HEK293T (cell line): ENCODE measurements around the gene DYRK1A.

Experiments used
- CTCF ChIA-PET: fragments of 350-600 bp; formaldehyde crosslinking; extraction: SDS; loops from one replicate; lab custom pipeline; 2021; ENCODE audit warnings: antibody characterized with exemption, inconsistent platforms; lab: Yijun Ruan, JAX
- POLR2A ChIA-PET: fragments of 350-600 bp; formaldehyde crosslinking; extraction: SDS; loops from one replicate; lab custom pipeline; 2020; ENCODE audit warnings: antibody characterized with exemption, inconsistent platforms; lab: Yijun Ruan, JAX
- DNase-seq: peaks from one replicate; pipeline ENCODE4 v3.0.0; 2012; ENCODE audit warnings: mixed read lengths; ENCODE audit errors: extremely low spot score
- ARNT ChIP-seq: fragments of 450-650 bp; IDR thresholded peaks from 2 replicates; pipeline ENCODE4 v1.6.1; 2017; ENCODE audit warnings: mild to moderate bottlenecking
- BHLHE40 ChIP-seq: fragments of 450-650 bp; IDR thresholded peaks from 2 replicates; pipeline ENCODE4 v1.6.1; 2016; ENCODE audit warnings: mild to moderate bottlenecking, moderate library complexity, borderline replicate concordance
- CTBP1 ChIP-seq: fragments of 450-650 bp; IDR thresholded peaks from 2 replicates; pipeline ENCODE4 v1.6.1; 2016; ENCODE audit warnings: borderline replicate concordance
- ELF4 ChIP-seq: fragments of 450-650 bp; IDR thresholded peaks from 2 replicates; pipeline ENCODE4 v1.6.1; 2017; ENCODE audit warnings: antibody characterized with exemption
- FOXA1 ChIP-seq: fragments of 450-650 bp; IDR thresholded peaks from 2 replicates; pipeline ENCODE4 v1.6.1; 2016; ENCODE audit warnings: mild to moderate bottlenecking
- FOXK2 ChIP-seq: fragments of 450-650 bp; IDR thresholded peaks from 2 replicates; pipeline ENCODE4 v1.6.1; 2016; ENCODE audit warnings: mild to moderate bottlenecking
- FOXM1 ChIP-seq: fragments of 450-650 bp; IDR thresholded peaks from 2 replicates; pipeline ENCODE4 v1.6.1; 2017; ENCODE audit warnings: mild to moderate bottlenecking, borderline replicate concordance
- HDGF ChIP-seq: fragments of 450-650 bp; IDR thresholded peaks from 2 replicates; pipeline ENCODE4 v1.6.1; 2017; ENCODE audit warnings: antibody characterized with exemption, borderline replicate concordance
- L3MBTL2 ChIP-seq: fragments of 450-650 bp; conservative IDR thresholded peaks from 2 replicates; pipeline ENCODE4 v1.6.1; 2016; ENCODE audit warnings: mild to moderate bottlenecking
- LEF1 ChIP-seq: fragments of 450-650 bp; IDR thresholded peaks from 2 replicates; pipeline ENCODE4 v1.6.1; 2017; ENCODE audit warnings: mild to moderate bottlenecking, borderline replicate concordance
- NFRKB ChIP-seq: fragments of 450-650 bp; IDR thresholded peaks from 2 replicates; pipeline ENCODE4 v1.6.1; 2016; ENCODE audit warnings: mild to moderate bottlenecking, moderate library complexity
- PKNOX1 ChIP-seq: fragments of 450-650 bp; IDR thresholded peaks from 2 replicates; pipeline ENCODE4 v1.6.1; 2016
- SP1 ChIP-seq: fragments of 450-650 bp; IDR thresholded peaks from 2 replicates; pipeline ENCODE4 v1.6.1; 2017
- SUZ12 ChIP-seq: fragments of 450-650 bp; IDR thresholded peaks from 2 replicates; pipeline ENCODE4 v1.6.1; 2016; ENCODE audit warnings: mild to moderate bottlenecking
- TARDBP ChIP-seq: fragments of 450-650 bp; IDR thresholded peaks from 2 replicates; pipeline ENCODE4 v1.6.1; 2016
- ZNF384 ChIP-seq: fragments of 450-650 bp; IDR thresholded peaks from 2 replicates; pipeline ENCODE4 v1.6.1; 2016

The DYRK1A gene

GRCh38 chr21:37462087-37462861, 95.7 kb downstream of the DYRK1A start:
- TF ChIP-seq CTBP1 = no peak
- TF ChIP-seq PKNOX1 = no peak
- TF ChIP-seq ZNF384 = no peak
- TF ChIP-seq SUZ12 = no peak
- TF ChIP-seq FOXM1 = no peak
- no peak for TF ChIP-seq ARNT
- TF ChIP-seq FOXK2 = no peak
- no peak for TF ChIP-seq NFRKB
- no peak for TF ChIP-seq SP1
- TF ChIP-seq ELF4 = no peak
- TF ChIP-seq HDGF = no peak
- TF ChIP-seq FOXA1 = no peak
- no peak for TF ChIP-seq LEF1
- TF ChIP-seq BHLHE40 = no peak
- no peak for TF ChIP-seq L3MBTL2
- TF ChIP-seq TARDBP = no peak
- POLR2A ChIA-PET = interaction anchor here (0.7 kb wide), 1 partner anchor 10 kb away, joined by 3 read pairs; no protein-coding TSS in a partner anchor
- no peak for DNase-seq
- CTCF ChIA-PET = interaction anchor here (0.6 to 2.1 kb wide), 5 partner anchors 10 to 185 kb away, joined by 3 to 10 read pairs (median 3); no protein-coding TSS in a partner anchor

- ChIA-PET POLR2A (interaction anchor here (0.7 kb wide), 2 partner anchors 11 to 90 kb away, joined by 3 read pairs; no protein-coding TSS in a partner anchor), CTCF (interaction anchor here (0.6 to 2.1 kb wide), 10 partner anchors 11 to 125 kb away, joined by 3 to 10 read pairs (median 3); no protein-coding TSS in a partner anchor)
- no peak for DNase-seq
- TF ChIP-seq ARNT (no peak), BHLHE40 (peak; percentile 48; the same call in 1 of the 2 replicates), FOXA1 (no peak), ZNF384 (no peak)
Measured at GRCh38 chr21:37463083-37463801, 96.7 kb downstream of the DYRK1A start.

- CTCF ChIA-PET = interaction anchor here (0.7 kb wide), 1 partner anchor 163 kb away, joined by 3 read pairs; no protein-coding TSS in a partner anchor
- TF ChIP-seq L3MBTL2 = no peak
- no peak for TF ChIP-seq FOXK2
- TF ChIP-seq HDGF = no peak
- no peak for TF ChIP-seq BHLHE40
- no peak for TF ChIP-seq LEF1
- TF ChIP-seq SP1 = no peak
- no peak for TF ChIP-seq ZNF384
- no peak for TF ChIP-seq TARDBP
- no peak for TF ChIP-seq PKNOX1
- DNase-seq = no peak
- POLR2A ChIA-PET = no interaction called here
Measured at GRCh38 chr21:37467082-37467481, 100.5 kb downstream of the DYRK1A start.

- DNase-seq = no peak
- ChIA-PET CTCF (no interaction called here), POLR2A (no interaction called here)
- no peak for TF ChIP-seq FOXK2
- no peak for TF ChIP-seq ARNT
- TF ChIP-seq TARDBP = no peak
- TF ChIP-seq PKNOX1 = no peak
- no peak for TF ChIP-seq FOXA1
- TF ChIP-seq ZNF384 = no peak
- TF ChIP-seq FOXM1 = no peak
- TF ChIP-seq HDGF = no peak
- TF ChIP-seq BHLHE40 = no peak
- TF ChIP-seq L3MBTL2 = no peak
- no peak for TF ChIP-seq LEF1
- TF ChIP-seq NFRKB = no peak
- no peak for TF ChIP-seq ELF4
- TF ChIP-seq SP1 = no peak
- no peak for TF ChIP-seq SUZ12
- no peak for TF ChIP-seq CTBP1
Measured at GRCh38 chr21:37468909-37469308, 102.3 kb downstream of the DYRK1A start.

GRCh38 chr21:37469441-37469840, 102.9 kb downstream of the DYRK1A start:
- CTCF ChIA-PET = no interaction called here
- TF ChIP-seq ELF4 (no peak), ZNF384 (no peak), SP1 (no peak), LEF1 (no peak), SUZ12 (no peak), FOXM1 (no peak), BHLHE40 (no peak), L3MBTL2 (no peak), CTBP1 (no peak), ARNT (no peak), HDGF (no peak), TARDBP (no peak), PKNOX1 (no peak)
- POLR2A ChIA-PET = no interaction called here
- no peak for DNase-seq
